Activated CD4-positive, alpha-beta memory T cell treated with anti-CD3 and anti-CD28 coated beads for 36 hours (primary cell): ENCODE results near the gene TXNRD2. TPM values are rescaled to one million over a fixed set of nuclear protein-coding genes. Genes with fewer than 3 reads are reported as not detected.

Experiments
- CTCF ChIA-PET: fragments of 350-600 bp; sonication (Branson Sonifier 250); formaldehyde crosslinking; loops from one replicate; lab custom pipeline; 2021; ENCODE audit warnings: antibody characterized with exemption, inconsistent platforms; lab: Charles Lee
- POLR2A ChIA-PET: fragments of 350-600 bp; sonication (Branson Sonifier 250); formaldehyde crosslinking; loops from one replicate; lab custom pipeline; 2021; ENCODE audit warnings: antibody characterized with exemption; lab: Charles Lee
- DNase-seq: peaks from one replicate; pipeline ENCODE4 v3.0.0-alpha.2; 2020
- H3K27ac Mint-ChIP-seq: one replicate; pipeline ENCODE4 v1.8.0; 2021; ENCODE audit warnings: mixed read lengths
- H3K27me3 Mint-ChIP-seq: one replicate; pipeline ENCODE4 v1.8.0; 2021; ENCODE audit warnings: mixed read lengths
- H3K36me3 Mint-ChIP-seq: one replicate; pipeline ENCODE4 v1.8.0; 2021; ENCODE audit warnings: mixed read lengths
- H3K4me1 Mint-ChIP-seq: one replicate; pipeline ENCODE4 v1.8.0; 2021; ENCODE audit warnings: low read depth, mixed read lengths
- H3K4me3 Mint-ChIP-seq: one replicate; pipeline ENCODE4 v1.8.0; 2021; ENCODE audit warnings: mild to moderate bottlenecking, mixed read lengths
- H3K9me3 Mint-ChIP-seq: one replicate; pipeline ENCODE4 v1.8.0; 2021; ENCODE audit warnings: mixed read lengths
- intact Hi-C: fragments of 100-400 bp; cut with micrococcal nuclease; formaldehyde crosslinking; loops from one replicate; pipeline ENCODE4 v1.15.1; 2023
- total RNA-seq, 2 experiments: library from RNA; stranded (reverse); gene quantifications; one replicate each; pipeline ENCODE4 v1.2.3, GENCODE V29; 2021

TXNRD2 gene
- total RNA-seq, 2 experiments from 2014 or later: 23.3 to 23.4 TPM

DNA sequence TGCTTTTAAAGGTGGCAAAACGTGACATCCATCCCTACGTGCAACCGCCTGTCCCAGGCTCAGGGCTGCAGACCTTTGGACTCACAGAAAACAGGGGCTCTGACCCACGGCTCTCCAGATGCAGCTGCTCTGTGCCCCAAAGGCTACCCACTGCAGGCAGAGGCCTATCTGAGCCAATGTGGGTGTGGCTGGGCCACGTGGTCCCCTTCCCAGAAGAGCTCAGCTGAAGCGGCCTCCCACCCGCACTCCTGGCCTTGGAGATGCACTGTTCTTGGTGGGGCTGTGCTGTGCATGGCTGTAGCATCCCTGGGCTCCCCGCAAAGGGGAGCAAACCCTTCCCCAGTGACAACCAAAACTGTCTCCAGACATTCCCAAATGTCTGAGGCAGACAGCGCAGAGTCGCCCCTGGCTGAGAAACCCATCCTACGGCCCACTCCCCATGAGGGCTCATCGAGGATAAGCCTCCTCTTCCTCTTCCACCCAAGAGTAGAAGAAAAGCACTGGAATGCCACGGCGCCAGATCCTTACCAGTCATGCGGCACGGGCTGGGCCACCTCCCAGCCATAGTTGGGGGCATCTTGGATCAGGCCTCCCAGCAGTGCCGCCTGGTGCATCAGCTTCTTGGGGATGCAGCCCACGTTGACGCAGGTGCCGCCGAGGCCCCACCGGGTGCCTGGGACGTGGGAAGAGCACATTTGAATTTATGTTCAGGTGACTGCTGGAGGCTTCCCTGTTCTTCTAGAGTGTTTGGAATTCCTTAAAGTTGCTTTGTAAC lies 23.1 kb downstream of the TXNRD2 start:
- intact Hi-C loops: no loop called here
- Mint-ChIP-seq H3K4me1 (no peaks in the 10 kb centered on the region), H3K9me3 (no peaks in the 10 kb centered on the region), H3K27ac (no peak overlapping the region), H3K4me3 (no peak overlapping the region), H3K27me3 (no peaks in the 10 kb centered on the region), H3K36me3 (peaks cover 17% of the 10 kb centered on the region)
- ChIA-PET CTCF (interaction anchor here (0.9 to 2.2 kb wide), 2 partner anchors 8 to 188 kb away, joined by 3 to 9 read pairs; no protein-coding TSS in a partner anchor), POLR2A (no interaction called here)
- no peak for DNase-seq

DNA sequence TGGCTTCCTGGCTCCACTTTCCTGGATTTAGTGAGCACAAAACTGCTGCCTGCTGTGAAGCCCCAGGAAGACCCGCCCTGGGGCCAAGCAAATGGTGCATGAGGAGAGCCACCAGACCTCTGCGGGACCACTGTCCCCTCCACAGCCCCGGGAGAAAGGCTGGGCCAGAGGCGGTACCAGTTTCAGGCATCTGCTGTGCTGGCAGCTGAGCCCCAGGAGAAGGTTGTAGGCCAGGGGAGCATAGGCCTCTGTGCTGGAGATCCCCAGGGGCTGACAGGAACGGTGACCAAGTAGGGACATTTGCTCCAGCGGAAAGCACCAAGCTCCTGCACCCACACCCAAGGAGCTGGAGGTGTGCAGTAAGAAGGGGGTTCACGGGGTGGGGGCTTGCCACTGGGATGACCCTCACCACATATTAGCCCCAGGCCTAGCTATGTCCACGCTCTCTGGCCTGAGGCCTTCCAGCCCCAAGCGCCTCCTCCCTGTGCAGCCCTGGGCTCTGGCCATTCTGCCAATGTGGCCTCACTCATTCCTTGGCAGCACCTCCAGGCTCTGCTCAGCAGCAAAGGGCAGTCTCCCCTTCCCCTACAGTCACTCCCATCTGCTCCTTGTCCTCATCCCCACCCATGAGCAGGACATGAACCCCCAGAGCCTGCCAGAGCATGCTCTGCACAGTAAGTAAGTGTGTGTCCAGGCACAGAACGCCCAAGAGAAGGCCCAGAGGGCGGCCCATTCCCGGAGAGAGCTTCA lies 24.1 kb downstream of the TXNRD2 start:
- H3K27me3 Mint-ChIP-seq: no peaks in the 10 kb centered on the region
- peaks cover 21% of the 10 kb centered on the region for H3K36me3 Mint-ChIP-seq
- no peak for DNase-seq
- intact Hi-C loops: no loop called here
- CTCF ChIA-PET: interaction anchor here (0.9 to 2.2 kb wide), 2 partner anchors 7 to 187 kb away, joined by 3 to 9 read pairs; no protein-coding TSS in a partner anchor
- POLR2A ChIA-PET: no interaction called here
- no peaks in the 10 kb centered on the region for H3K9me3 Mint-ChIP-seq
- no peak overlapping the region for H3K4me3 Mint-ChIP-seq
- H3K27ac Mint-ChIP-seq: no peak overlapping the region
- no peaks in the 10 kb centered on the region for H3K4me1 Mint-ChIP-seq

GRCh38 chr22:19916941-19917340 lies 24.7 kb downstream of the TXNRD2 start:
- no peak overlapping the region for H3K27ac Mint-ChIP-seq
- CTCF ChIA-PET: interaction anchor here (0.6 to 2.2 kb wide), 2 partner anchors 168 to 186 kb away, joined by 3 to 9 read pairs; no protein-coding TSS in a partner anchor
- intact Hi-C loops: no loop called here
- POLR2A ChIA-PET: no interaction called here
- no peaks in the 10 kb centered on the region for H3K27me3 Mint-ChIP-seq
- DNase-seq: no peak
- no peak overlapping the region for H3K4me3 Mint-ChIP-seq
- no peaks in the 10 kb centered on the region for H3K4me1 Mint-ChIP-seq
- no peaks in the 10 kb centered on the region for H3K9me3 Mint-ChIP-seq
- H3K36me3 Mint-ChIP-seq: peaks cover 21% of the 10 kb centered on the region

- H3K4me3 Mint-ChIP-seq: no peak overlapping the region
- no peaks in the 10 kb centered on the region for H3K4me1 Mint-ChIP-seq
- H3K36me3 Mint-ChIP-seq: peaks cover 21% of the 10 kb centered on the region
- ChIA-PET CTCF (interaction anchor here (1.1 kb wide), 1 partner anchor 185 kb away, joined by 6 read pairs; no protein-coding TSS in a partner anchor), POLR2A (no interaction called here)
- no peaks in the 10 kb centered on the region for H3K27me3 Mint-ChIP-seq
- no peak overlapping the region for H3K27ac Mint-ChIP-seq
- no peaks in the 10 kb centered on the region for H3K9me3 Mint-ChIP-seq
- intact Hi-C loops: no loop called here
- DNase-seq: no peak
Observed at GRCh38 chr22:19916006-19916405, 25.6 kb downstream of the TXNRD2 start.

GRCh38 chr22:19915287-19915954 lies 26.2 kb downstream of the TXNRD2 start:
- CTCF ChIA-PET: interaction anchor here (1.1 kb wide), 1 partner anchor 185 kb away, joined by 6 read pairs; no protein-coding TSS in a partner anchor

DNA sequence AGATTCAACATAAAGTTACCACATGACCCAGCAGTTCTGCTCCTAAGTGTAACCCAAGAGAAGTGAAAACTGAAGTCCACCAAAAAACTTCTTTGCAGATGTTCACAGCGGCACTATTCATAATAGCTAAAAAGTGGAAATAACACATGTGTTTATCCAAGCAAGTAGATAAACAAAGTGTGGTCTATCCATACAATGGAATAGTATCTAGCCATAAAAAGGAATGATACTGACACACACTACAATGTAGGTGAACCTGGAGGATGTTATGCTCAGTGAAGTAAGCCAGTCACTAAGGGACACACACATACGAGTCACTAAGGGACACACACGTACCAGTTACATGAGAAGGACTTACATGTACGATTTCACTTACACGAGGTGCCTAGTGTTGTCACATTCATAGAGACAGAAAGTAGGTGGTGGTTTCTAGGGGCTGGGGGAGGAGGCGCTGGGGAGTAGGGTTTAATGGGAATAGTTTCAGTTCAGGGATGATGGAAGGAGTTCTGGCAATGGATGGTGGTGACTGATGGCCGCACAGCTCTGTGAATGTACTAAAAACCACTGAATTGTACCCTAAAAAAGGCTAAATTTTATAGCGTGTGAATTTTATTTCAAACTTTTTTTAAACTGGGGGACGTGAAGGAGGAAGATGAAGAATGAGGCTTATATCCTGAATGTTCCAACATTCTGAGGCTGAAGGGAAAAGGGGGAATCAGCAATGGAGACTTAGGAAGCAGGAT lies 27.2 kb downstream of the TXNRD2 start:
- CTCF ChIA-PET: interaction anchor here (1.5 to 5.2 kb wide), 2 partner anchors 39 to 183 kb away, joined by 3 to 159 read pairs; no protein-coding TSS in a partner anchor
- intact Hi-C loops: no loop called here
- H3K9me3 Mint-ChIP-seq: no peaks in the 10 kb centered on the region
- no peak for DNase-seq
- H3K36me3 Mint-ChIP-seq: peaks cover 21% of the 10 kb centered on the region
- POLR2A ChIA-PET: no interaction called here
- no peak overlapping the region for H3K27ac Mint-ChIP-seq
- H3K4me1 Mint-ChIP-seq: peaks cover 4% of the 10 kb centered on the region
- no peaks in the 10 kb centered on the region for H3K27me3 Mint-ChIP-seq
- H3K4me3 Mint-ChIP-seq: no peak overlapping the region

More at GRCh38 chr22:19915287-19915954, 26.2 kb downstream of the TXNRD2 start:
- no peak for DNase-seq
- Mint-ChIP-seq H3K4me3 (no peak overlapping the region), H3K27me3 (no peaks in the 10 kb centered on the region), H3K9me3 (no peaks in the 10 kb centered on the region), H3K27ac (no peak overlapping the region), H3K4me1 (no peaks in the 10 kb centered on the region), H3K36me3 (peaks cover 21% of the 10 kb centered on the region)
- intact Hi-C loops: no loop called here
- POLR2A ChIA-PET: no interaction called here

DNA sequence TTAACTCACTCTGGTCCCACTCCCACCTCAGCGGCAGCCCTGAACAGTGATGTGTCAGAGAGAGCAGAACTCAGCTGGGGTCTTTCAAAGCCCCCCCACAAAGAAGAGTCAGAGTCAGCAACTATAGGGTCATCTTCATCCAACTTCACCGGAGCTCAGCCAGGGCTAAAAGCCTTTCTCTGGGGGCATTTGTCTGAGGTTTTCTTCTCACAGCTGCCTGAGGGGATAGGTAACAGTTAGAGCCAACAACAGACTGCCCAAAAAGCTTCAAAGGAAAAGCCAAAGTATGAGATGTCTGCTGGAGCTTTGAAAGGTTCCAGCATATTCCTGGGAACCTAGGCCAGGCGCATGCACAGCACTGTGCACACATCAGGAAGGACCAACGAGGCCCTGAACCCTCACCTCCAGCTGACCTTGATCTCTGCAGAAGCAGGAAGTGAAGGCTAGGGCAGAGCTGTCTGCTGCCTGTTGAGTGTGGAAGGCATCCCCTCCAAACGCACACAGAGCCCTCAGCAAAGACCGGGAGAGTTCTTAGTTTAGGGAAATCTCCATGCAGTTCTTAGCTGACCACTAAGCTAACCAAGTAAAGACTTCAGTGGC lies 28.2 kb downstream of the TXNRD2 start:
- ChIA-PET CTCF (interaction anchor here (1.0 to 5.2 kb wide), 5 partner anchors 40 to 182 kb away, joined by 3 to 159 read pairs (median 3); no protein-coding TSS in a partner anchor), POLR2A (no interaction called here)
- H3K4me3 Mint-ChIP-seq: no peak overlapping the region
- no peak overlapping the region for H3K27ac Mint-ChIP-seq
- no peaks in the 10 kb centered on the region for H3K27me3 Mint-ChIP-seq
- intact Hi-C loops: no loop called here
- H3K36me3 Mint-ChIP-seq: peaks cover 22% of the 10 kb centered on the region
- no peak for DNase-seq
- no peaks in the 10 kb centered on the region for H3K9me3 Mint-ChIP-seq
- H3K4me1 Mint-ChIP-seq: peaks cover 4% of the 10 kb centered on the region

GRCh38 chr22:19912271-19912999 lies 29.2 kb downstream of the TXNRD2 start:
- ChIA-PET POLR2A (no interaction called here), CTCF (interaction anchor here (1.2 to 5.2 kb wide), 4 partner anchors 41 to 181 kb away, joined by 3 to 159 read pairs (median 5); no protein-coding TSS in a partner anchor)
- Mint-ChIP-seq H3K4me3 (no peak overlapping the region), H3K36me3 (peaks cover 25% of the 10 kb centered on the region), H3K27me3 (no peaks in the 10 kb centered on the region), H3K9me3 (no peaks in the 10 kb centered on the region), H3K4me1 (peaks cover 4% of the 10 kb centered on the region), H3K27ac (no peak overlapping the region)
- DNase-seq: no peak
- intact Hi-C loops: no loop called here

DNA sequence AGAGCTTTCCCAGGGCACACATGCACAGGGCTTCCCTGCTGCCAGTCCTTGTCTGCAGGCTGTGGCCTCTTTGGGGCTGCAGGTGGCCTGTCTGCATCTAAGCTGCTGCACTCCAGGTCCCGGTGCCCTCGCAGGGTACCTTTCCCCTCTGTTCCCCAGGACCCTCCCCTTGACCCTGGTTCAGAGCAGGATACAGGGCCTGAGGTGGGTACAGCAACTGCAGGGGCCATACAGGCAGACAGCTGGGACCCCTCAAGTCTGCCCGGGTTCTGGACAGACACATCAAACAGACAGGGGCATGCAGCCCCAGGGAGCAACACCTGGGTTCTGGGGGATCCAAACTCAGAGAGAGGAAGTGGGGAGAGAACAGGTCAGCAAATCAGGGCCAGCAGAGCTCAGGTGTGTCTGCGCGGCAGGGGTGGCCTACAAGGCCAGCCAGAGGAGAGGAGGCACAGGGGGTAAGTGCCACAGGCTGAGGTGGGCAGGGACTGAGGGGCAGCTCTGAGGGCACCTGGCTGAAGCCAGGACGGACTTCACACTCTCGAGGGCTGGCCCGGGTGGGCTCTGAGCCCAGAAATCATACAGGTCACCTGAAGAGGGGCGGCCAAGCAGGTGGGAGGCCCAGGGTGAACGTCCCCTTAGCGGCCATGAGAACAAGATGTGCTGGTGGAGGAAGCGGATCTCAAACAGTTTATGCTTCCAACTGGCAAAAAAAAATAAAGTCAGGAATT lies 29.9 kb downstream of the TXNRD2 start:
- H3K27ac Mint-ChIP-seq: no peak overlapping the region
- POLR2A ChIA-PET: interaction anchor here (1.2 kb wide), 1 partner anchor 31 kb away, joined by 3 read pairs; no protein-coding TSS in a partner anchor
- intact Hi-C loops: no loop called here
- H3K9me3 Mint-ChIP-seq: no peaks in the 10 kb centered on the region
- H3K27me3 Mint-ChIP-seq: no peaks in the 10 kb centered on the region
- H3K36me3 Mint-ChIP-seq: peaks cover 25% of the 10 kb centered on the region
- peaks cover 4% of the 10 kb centered on the region for H3K4me1 Mint-ChIP-seq
- no peak overlapping the region for H3K4me3 Mint-ChIP-seq
- CTCF ChIA-PET: interaction anchor here (0.9 to 5.2 kb wide), 5 partner anchors 14 to 181 kb away, joined by 3 to 159 read pairs (median 7); no protein-coding TSS in a partner anchor
- DNase-seq: no peak
